ENCODE results near the gene HOXA4. TPM values are rescaled to one million over a fixed set of nuclear protein-coding genes. Genes with fewer than 3 reads are reported as not detected.

The HOXA4 gene
- total and polyA plus RNA-seq, 11 donors, result 0.23 to 2.6 (median 0.82) TPM; not detected in 1

DNA sequence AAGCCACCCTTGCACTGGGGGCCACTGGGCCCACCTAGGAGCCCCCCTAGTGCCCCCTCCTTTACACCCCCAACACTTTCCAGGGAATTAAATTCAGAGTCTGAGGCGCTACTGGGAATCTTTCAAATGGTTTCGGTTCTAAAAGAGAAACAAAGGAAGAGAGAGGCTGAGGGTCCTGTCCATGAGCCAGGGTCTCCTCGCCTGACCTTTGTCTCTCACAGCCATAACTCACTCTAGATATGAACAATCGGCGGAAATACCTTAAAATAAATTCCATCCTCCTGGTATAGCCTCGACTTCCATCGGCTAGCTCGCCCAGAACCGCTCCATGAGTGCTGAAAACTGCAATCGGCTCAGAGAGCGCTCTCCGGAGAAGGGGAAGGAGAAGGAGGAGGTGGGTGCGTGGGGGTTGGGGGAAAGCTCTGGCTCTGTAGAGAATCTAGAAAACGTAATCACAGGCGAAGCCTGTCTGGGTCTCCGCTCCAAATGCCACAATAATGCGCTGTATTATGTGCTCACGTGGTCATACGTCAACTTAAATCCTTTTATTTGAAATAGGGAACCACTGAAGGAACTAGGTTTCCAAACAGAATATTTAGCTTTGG lies 12.6 kb downstream of the HOXA4 start:
- peak overlapping the region in 8 of 12 donors; percentile 9 to 93 (median 68) for H3K27ac ChIP-seq
- ATAC-seq (peak in 2 of 4 donors; percentile 10 to 54), DNase-seq (no peak)
- no peaks in the 10 kb centered on the region for H3K9me3 ChIP-seq
- 7 to 13% (median 9%) methylated on average over 19 of the region's 19 CpGs for WGBS, 4 donors
- intact Hi-C loops (cut with DNase I), result no loop called here
- TF ChIP-seq, protein P1, sequence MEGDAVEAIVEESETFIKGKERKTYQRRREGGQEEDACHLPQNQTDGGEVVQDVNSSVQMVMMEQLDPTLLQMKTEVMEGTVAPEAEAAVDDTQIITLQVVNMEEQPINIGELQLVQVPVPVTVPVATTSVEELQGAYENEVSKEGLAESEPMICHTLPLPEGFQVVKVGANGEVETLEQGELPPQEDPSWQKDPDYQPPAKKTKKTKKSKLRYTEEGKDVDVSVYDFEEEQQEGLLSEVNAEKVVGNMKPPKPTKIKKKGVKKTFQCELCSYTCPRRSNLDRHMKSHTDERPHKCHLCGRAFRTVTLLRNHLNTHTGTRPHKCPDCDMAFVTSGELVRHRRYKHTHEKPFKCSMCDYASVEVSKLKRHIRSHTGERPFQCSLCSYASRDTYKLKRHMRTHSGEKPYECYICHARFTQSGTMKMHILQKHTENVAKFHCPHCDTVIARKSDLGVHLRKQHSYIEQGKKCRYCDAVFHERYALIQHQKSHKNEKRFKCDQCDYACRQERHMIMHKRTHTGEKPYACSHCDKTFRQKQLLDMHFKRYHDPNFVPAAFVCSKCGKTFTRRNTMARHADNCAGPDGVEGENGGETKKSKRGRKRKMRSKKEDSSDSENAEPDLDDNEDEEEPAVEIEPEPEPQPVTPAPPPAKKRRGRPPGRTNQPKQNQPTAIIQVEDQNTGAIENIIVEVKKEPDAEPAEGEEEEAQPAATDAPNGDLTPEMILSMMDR (IDR thresholded peaks at IDR 0.05), result no peak
- TF ChIP-seq POLR2A (IDR thresholded peaks at IDR 0.05), result no peak
- H3K4me3 ChIP-seq, result peak overlapping the region in 9 of 12 donors; percentile 9 to 51 (median 23)
- H3K36me3 ChIP-seq, result no peaks in the 10 kb centered on the region
- peaks cover 0 to 20% (median 0%) of the 10 kb centered on the region in 12 donors for H3K4me1 ChIP-seq
- H3K27me3 ChIP-seq, result peaks cover 42 to 98% (median 78%) of the 10 kb centered on the region in 9 donors

GRCh38 chr7:27116962-27117886 lies 13.3 kb downstream of the HOXA4 start:
- peak overlapping the region in 8 of 12 donors; percentile 9 to 51 (median 23) for H3K4me3 ChIP-seq
- H3K9me3 ChIP-seq, result no peaks in the 10 kb centered on the region
- 13 to 20% (median 17%) methylated on average over 12 of the region's 12 CpGs for WGBS, 4 donors
- H3K36me3 ChIP-seq, result no peaks in the 10 kb centered on the region
- peaks cover 0 to 20% (median 0%) of the 10 kb centered on the region in 12 donors for H3K4me1 ChIP-seq
- TF ChIP-seq, protein P1 (IDR thresholded peaks at IDR 0.05), result no peak
- no peak for TF ChIP-seq POLR2A (IDR thresholded peaks at IDR 0.05)
- ATAC-seq (no peak), DNase-seq (no peak)
- H3K27ac ChIP-seq, result peak overlapping the region in 7 of 12 donors; percentile 14 to 93 (median 75)
- peaks cover 42 to 98% (median 81%) of the 10 kb centered on the region in 9 donors for H3K27me3 ChIP-seq
- intact Hi-C loops (cut with DNase I), result no loop called here

DNA sequence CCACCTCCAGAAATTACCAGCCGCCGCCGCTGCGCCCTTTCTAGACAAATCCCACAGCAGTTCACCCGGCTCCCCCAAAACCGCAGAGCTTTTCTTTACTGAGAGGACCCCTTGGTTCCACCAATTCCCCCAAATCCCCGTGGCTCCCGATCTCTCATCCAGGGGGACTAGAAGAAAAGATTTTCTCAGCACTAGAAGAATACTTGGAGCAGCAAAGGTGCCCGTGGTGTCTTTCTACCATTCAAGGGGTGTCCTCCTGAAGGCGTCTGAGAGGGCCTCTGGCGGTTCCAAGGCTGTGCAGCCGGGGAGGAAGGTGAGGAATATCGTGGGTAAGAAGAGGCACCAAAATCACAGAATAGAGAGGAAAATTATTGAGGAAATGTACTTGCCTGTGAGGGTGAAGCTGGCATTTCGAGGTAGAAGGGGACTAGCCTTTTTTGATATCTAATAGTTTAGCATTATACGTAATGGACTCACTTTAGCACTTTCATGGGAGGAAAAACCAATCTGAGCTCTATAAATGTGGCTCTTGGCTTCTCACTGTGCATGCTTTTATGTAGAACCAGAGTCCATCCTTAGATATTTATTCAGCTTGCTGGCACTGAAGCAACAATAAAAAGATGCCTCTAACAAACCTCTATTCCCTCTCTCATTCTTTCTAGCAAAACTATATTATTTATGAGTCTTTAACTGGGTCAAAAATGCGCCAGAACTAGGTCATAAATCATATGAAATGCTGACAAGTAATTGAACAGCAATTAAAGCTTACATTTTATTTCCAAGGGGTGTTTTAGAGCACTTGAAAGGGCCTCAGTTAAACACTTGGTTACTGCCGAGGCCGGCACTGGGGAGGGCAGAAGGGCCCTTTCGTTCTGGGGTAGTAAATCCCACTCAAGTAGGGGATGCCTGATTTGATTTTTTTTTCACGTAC lies 14.3 kb downstream of the HOXA4 start:
- H3K27ac ChIP-seq, result peak overlapping the region in 7 of 12 donors; percentile 31 to 93 (median 75)
- WGBS, 4 donors, result 24 to 28% (median 25%) methylated on average over 20 of the region's 20 CpGs
- ATAC-seq (no peak), DNase-seq (no peak)
- H3K36me3 ChIP-seq, result no peaks in the 10 kb centered on the region
- no peak for TF ChIP-seq POLR2A (IDR thresholded peaks at IDR 0.05)
- TF ChIP-seq, protein P1 (IDR thresholded peaks at IDR 0.05), result no peak
- H3K9me3 ChIP-seq, result no peaks in the 10 kb centered on the region
- H3K4me3 ChIP-seq, result peak overlapping the region in 7 of 12 donors; percentile 5 to 51 (median 27)
- H3K4me1 ChIP-seq, result peaks cover 0 to 20% (median 0%) of the 10 kb centered on the region in 12 donors
- peaks cover 44 to 98% (median 83%) of the 10 kb centered on the region in 9 donors for H3K27me3 ChIP-seq
- intact Hi-C loops (cut with DNase I), result no loop called here
